Kidney capillary endothelial cell (primary cell): ENCODE data around the gene KRT82.
"Not testable (repeated sequence)": the region's sequence is repeated elsewhere in the genome, so short reads cannot be mapped to it uniquely, and the experiment has no call there.

ENCODE experiments used
- DNase-seq: peaks from one replicate; pipeline ENCODE4 v3.0.0-alpha.2; 2018; ENCODE audit warnings: low spot score

The KRT82 gene

GRCh38 chr12:52410589-52411248 lies 4.6 kb upstream of the KRT82 start:
- DNase-seq: not testable (repeated sequence)

GRCh38 chr12:52407918-52408317 lies 1.8 kb upstream of the KRT82 start:
- DNase-seq: no peak

GRCh38 chr12:52404951-52405350 lies 1.2 kb downstream of the KRT82 start:
- no peak for DNase-seq

GRCh38 chr12:52403561-52403960 lies 2.6 kb downstream of the KRT82 start:
- no peak for DNase-seq

GRCh38 chr12:52402873-52403540 lies 3.1 kb downstream of the KRT82 start:
- DNase-seq: no peak

- DNase-seq: no peak
Measured at GRCh38 chr12:52402377-52402776, 3.8 kb downstream of the KRT82 start.

GRCh38 chr12:52401926-52402325 lies 4.2 kb downstream of the KRT82 start:
- no peak for DNase-seq

- DNase-seq: no peak
Measured at GRCh38 chr12:52401526-52401925, 4.6 kb downstream of the KRT82 start.

GRCh38 chr12:52400906-52401305 lies 5.2 kb downstream of the KRT82 start:
- no peak for DNase-seq

- DNase-seq: no peak
Measured at GRCh38 chr12:52399756-52400155, 6.4 kb downstream of the KRT82 start.

GRCh38 chr12:52398176-52398575 lies 8.0 kb downstream of the KRT82 start:
- DNase-seq: no peak

- no peak for DNase-seq
Measured at GRCh38 chr12:52396656-52397055, 9.5 kb downstream of the KRT82 start.

GRCh38 chr12:52395761-52396434 lies 10.2 kb downstream of the KRT82 start:
- DNase-seq: no peak

GRCh38 chr12:52394836-52395405 lies 11.2 kb downstream of the KRT82 start:
- DNase-seq: no peak

- no peak for DNase-seq
Measured at GRCh38 chr12:52392465-52393007, 13.6 kb downstream of the KRT82 start.

GRCh38 chr12:52391618-52392002 lies 14.5 kb downstream of the KRT82 start:
- DNase-seq: no peak

GRCh38 chr12:52390739-52391617 lies 15.2 kb downstream of the KRT82 start:
- peak; percentile 17 for DNase-seq

GRCh38 chr12:52389313-52390207 lies 16.6 kb downstream of the KRT82 start:
- DNase-seq: no peak

- DNase-seq: no peak
Measured at GRCh38 chr12:52387859-52388258, 18.3 kb downstream of the KRT82 start.

GRCh38 chr12:52385226-52385702 lies 20.9 kb downstream of the KRT82 start, which contains the start of gene KRT84:
KRT84 (minus strand) TSS chr12:52385652; CDS start chr12:52385585, 67 bp downstream.
- DNase-seq: no peak
